Esophagus squamous epithelium (tissue), 5 donors: Measurements from ENCODE around the gene UBASH3A. TPM values are rescaled to one million over a fixed set of nuclear protein-coding genes. Genes with fewer than 3 reads are reported as not detected.

ENCODE experiments used
- DNase-seq: peaks from one replicate; lab custom pipeline; 2025; lab: John Stamatoyannopoulos, UW
- H3K27ac ChIP-seq, 4 donors: fragments of 200-600 bp; sonication (generic); one replicate each; pipeline ENCODE4 v1.5.1; 2016 to 2019; ENCODE audit warnings: mild to moderate bottlenecking in 1 of 4
- H3K27me3 ChIP-seq, 4 donors: fragments of 200-600 bp; sonication (generic); 1 replicate in 3 of 4; 2 replicates in 1 of 4; pipeline versions ENCODE4 v1.5.1 to v1.6.0; 2017 to 2021; ENCODE audit warnings: antibody characterized with exemption in 1 of 4
- H3K36me3 ChIP-seq, 3 donors: fragments of 200-600 bp; sonication (generic); one replicate each; pipeline ENCODE4 v1.5.1; 2016 to 2019
- H3K4me1 ChIP-seq, 3 donors: fragments of 200-600 bp; sonication (generic); one replicate each; pipeline ENCODE4 v1.5.1; 2017 to 2019
- H3K4me3 ChIP-seq, 4 donors: fragments of 200-600 bp; sonication (generic); 1 replicate in 3 of 4; 2 replicates in 1 of 4; pipeline ENCODE4 v1.5.1; 2016 to 2019; ENCODE audit warnings: mild to moderate bottlenecking in 2 of 4, moderate library complexity in 1 of 4
- H3K9me3 ChIP-seq, 3 donors: fragments of 200-600 bp; sonication (generic); one replicate each; pipeline ENCODE4 v1.5.1; 2016 to 2019
- POLR2A ChIP-seq, 4 donors: fragments of 450-650 bp; IDR thresholded peaks; one replicate each; pipeline ENCODE4 v1.6.1; 2017; ENCODE audit warnings: antibody characterized with exemption in 4 of 4, mild to moderate bottlenecking in 4 of 4, moderate library complexity in 3 of 4
- WGBS, 2 donors: methylation state at CpG; one replicate each; pipeline ENCODE4 v1.1.5; 2018; 5-methylcytosine and 5-hydroxymethylcytosine counted together
- intact Hi-C: fragments of 100-400 bp; cut with DNase I; formaldehyde crosslinking; loops from one replicate; pipeline ENCODE4 v1.15.0; 2022
- total RNA-seq, 4 donors: library from RNA; depleted of rRNA; stranded (reverse); fragments of >200 nt; gene quantifications; one replicate each; pipeline ENCODE4 v1.1.0, GENCODE V29; 2016
- TF ChIP-seq, protein P1 (sequence below), 6 experiments: fragments of 450-650 bp in 4 of 6; fragments of 200-600 bp in 2 of 6; sonication (generic) in 2 of 6; IDR thresholded peaks; one replicate each; pipeline ENCODE4 v1.5.1; 2016 to 2019; ENCODE audit warnings: antibody characterized with exemption in 6 of 6, mild to moderate bottlenecking in 4 of 6, moderate library complexity in 4 of 6
- donor health status: DM: yes; HTN: yes; CAD: no.

Gene UBASH3A
- total RNA-seq, 4 donors from 2014 or later, result 0.57 to 1.9 (median 0.73) TPM

- H3K4me1 ChIP-seq, result no peaks in the 10 kb centered on the region
- intact Hi-C loops, result no loop called here
These were observed 15.8 kb upstream of the UBASH3A start for GRCh38 chr21:42387843-42388340.

DNA sequence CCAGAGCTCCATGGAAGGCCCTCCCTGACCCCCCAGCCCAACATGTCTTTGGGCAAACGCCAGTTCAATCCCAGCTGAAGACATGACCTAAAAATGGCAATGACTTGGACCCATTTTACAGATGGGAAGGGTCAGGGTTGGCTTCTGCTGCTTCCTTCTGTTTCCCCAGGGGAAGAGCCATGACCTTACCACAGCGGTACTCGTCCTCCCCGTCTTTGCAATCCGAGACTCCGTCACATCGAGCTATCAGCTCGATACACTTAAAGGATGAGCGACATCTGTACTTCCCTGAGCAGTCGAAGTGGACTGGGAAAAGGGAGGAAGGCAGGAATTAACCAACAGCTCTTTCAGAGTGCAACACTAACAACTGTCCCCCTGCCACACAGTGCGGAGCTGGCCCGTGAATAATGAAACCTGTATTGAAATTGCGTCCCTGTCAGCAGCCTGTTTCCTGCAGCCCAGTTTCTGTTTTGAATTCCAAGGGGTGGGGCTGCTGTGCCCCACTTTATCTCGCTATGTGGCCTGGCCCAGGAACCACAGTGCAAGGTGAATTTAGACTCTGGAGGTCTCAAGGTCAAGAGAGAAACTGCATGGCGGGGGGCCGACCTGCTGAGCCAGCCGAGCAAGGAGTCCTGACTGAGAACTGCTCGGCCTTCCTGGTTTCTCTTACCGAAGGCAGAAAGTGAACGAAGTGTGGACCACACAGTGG is 14.8 kb upstream of the UBASH3A start:
- Histone ChIP-seq H3K27me3 (peaks cover 0 to 68% (median 0%) of the 10 kb centered on the region in 4 donors), H3K4me1 (no peaks in the 10 kb centered on the region), H3K27ac (no peak overlapping the region), H3K36me3 (no peaks in the 10 kb centered on the region), H3K9me3 (no peaks in the 10 kb centered on the region), H3K4me3 (no peak overlapping the region)
- 73 to 75% methylated on average over 13 of the region's 20 CpGs for WGBS, 2 donors
- DNase-seq, result no peak
- TF ChIP-seq, protein P1, sequence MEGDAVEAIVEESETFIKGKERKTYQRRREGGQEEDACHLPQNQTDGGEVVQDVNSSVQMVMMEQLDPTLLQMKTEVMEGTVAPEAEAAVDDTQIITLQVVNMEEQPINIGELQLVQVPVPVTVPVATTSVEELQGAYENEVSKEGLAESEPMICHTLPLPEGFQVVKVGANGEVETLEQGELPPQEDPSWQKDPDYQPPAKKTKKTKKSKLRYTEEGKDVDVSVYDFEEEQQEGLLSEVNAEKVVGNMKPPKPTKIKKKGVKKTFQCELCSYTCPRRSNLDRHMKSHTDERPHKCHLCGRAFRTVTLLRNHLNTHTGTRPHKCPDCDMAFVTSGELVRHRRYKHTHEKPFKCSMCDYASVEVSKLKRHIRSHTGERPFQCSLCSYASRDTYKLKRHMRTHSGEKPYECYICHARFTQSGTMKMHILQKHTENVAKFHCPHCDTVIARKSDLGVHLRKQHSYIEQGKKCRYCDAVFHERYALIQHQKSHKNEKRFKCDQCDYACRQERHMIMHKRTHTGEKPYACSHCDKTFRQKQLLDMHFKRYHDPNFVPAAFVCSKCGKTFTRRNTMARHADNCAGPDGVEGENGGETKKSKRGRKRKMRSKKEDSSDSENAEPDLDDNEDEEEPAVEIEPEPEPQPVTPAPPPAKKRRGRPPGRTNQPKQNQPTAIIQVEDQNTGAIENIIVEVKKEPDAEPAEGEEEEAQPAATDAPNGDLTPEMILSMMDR (IDR thresholded peaks at IDR 0.05), result no peak
- no peak for TF ChIP-seq POLR2A (IDR thresholded peaks at IDR 0.05)
- intact Hi-C loops, result no loop called here

More at GRCh38 chr21:42387843-42388340, 15.8 kb upstream of the UBASH3A start:
- H3K27ac ChIP-seq, result no peak overlapping the region
- H3K4me3 ChIP-seq, result no peak overlapping the region
- 90 to 93% methylated on average over 6 of the region's 6 CpGs for WGBS, 2 donors
- TF ChIP-seq, protein P1 (IDR thresholded peaks at IDR 0.05), result no peak
- no peak for TF ChIP-seq POLR2A (IDR thresholded peaks at IDR 0.05)
- H3K9me3 ChIP-seq, result no peaks in the 10 kb centered on the region
- no peak for DNase-seq
- no peaks in the 10 kb centered on the region for H3K36me3 ChIP-seq
- H3K27me3 ChIP-seq, result peaks cover 0 to 72% (median 0%) of the 10 kb centered on the region in 4 donors

- intact Hi-C loops, result no loop called here
- no peak overlapping the region for H3K27ac ChIP-seq
- WGBS, 2 donors, result 69 to 77% methylated on average over 4 to 5 of the region's 6 CpGs
- DNase-seq, result no peak
- H3K4me1 ChIP-seq, result no peaks in the 10 kb centered on the region
- H3K27me3 ChIP-seq, result peaks cover 0 to 68% (median 0%) of the 10 kb centered on the region in 4 donors
- H3K36me3 ChIP-seq, result no peaks in the 10 kb centered on the region
- TF ChIP-seq POLR2A (IDR thresholded peaks at IDR 0.05), result no peak
- TF ChIP-seq, protein P1 (IDR thresholded peaks at IDR 0.05), result no peak
- H3K9me3 ChIP-seq, result no peaks in the 10 kb centered on the region
- no peak overlapping the region for H3K4me3 ChIP-seq
These were observed 14.3 kb upstream of the UBASH3A start for GRCh38 chr21:42389449-42389835.

DNA sequence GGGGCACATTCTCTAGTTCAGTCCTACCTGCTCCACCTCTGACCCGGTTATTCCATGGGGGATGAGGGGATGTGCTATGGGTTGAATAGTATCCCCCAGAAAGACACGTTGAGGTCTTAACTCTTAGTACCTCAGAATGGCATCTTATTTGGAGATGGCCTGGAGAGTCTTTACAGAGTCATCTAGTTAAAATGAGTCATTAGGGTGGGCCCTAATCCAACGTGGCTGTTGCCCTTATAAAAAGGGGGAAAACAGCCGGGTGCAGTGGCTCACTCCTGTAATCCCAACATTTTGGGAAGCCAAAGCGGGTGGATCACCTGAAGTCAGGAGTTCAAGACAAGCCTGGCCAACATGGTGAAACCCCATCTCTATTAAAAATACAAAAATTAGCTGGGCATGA is 13.5 kb upstream of the UBASH3A start:
- DNase-seq, result no peak
- Histone ChIP-seq H3K27ac (no peak overlapping the region), H3K36me3 (no peaks in the 10 kb centered on the region), H3K4me1 (no peaks in the 10 kb centered on the region), H3K4me3 (no peak overlapping the region), H3K27me3 (peaks cover 0 to 66% (median 0%) of the 10 kb centered on the region in 4 donors), H3K9me3 (no peaks in the 10 kb centered on the region)
- TF ChIP-seq, protein P1 (IDR thresholded peaks at IDR 0.05), result no peak
- TF ChIP-seq POLR2A (IDR thresholded peaks at IDR 0.05), result no peak
- 41 to 65% methylated on average over 2 to 5 of the region's 5 CpGs for WGBS, 2 donors
- intact Hi-C loops, result no loop called here

DNA sequence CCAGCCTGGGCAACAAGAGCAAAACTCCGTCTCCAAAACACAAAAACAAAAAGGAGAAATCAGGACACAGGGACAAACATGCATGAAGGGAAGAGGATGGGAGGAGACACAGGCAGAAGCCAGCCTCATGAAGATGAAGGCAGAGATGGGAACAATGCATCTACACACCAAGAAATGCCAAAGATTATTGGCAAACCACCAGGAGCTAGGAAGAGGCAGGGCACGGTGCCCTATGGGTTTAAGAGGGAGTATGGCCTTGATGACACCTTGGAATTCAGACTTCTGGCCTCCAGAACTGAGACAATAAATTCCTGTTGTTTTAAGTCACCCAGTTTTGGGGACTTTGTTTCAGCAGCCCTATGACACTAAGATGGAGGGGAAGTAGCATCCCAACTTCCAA is 13.0 kb upstream of the UBASH3A start:
- WGBS, 2 donors, result 60 to 71% methylated on average over 2 of the region's 2 CpGs
- intact Hi-C loops, result no loop called here
- H3K9me3 ChIP-seq, result no peaks in the 10 kb centered on the region
- no peak overlapping the region for H3K4me3 ChIP-seq
- H3K36me3 ChIP-seq, result no peaks in the 10 kb centered on the region
- H3K27me3 ChIP-seq, result peaks cover 0 to 61% (median 0%) of the 10 kb centered on the region in 4 donors
- TF ChIP-seq POLR2A (IDR thresholded peaks at IDR 0.05), result no peak
- TF ChIP-seq, protein P1 (IDR thresholded peaks at IDR 0.05), result no peak
- H3K27ac ChIP-seq, result no peak overlapping the region
- no peak for DNase-seq
- H3K4me1 ChIP-seq, result no peaks in the 10 kb centered on the region
